ENCODE results near the gene FAM8A1. TPM values are rescaled to one million over a fixed set of nuclear protein-coding genes. Genes with fewer than 3 reads are reported as not detected.
A peak's percentile ranks its signal among the peaks of the same experiment; 100 is the strongest.

FAM8A1 gene
- total and polyA plus RNA-seq, 7 donors, result 10.2 to 47.2 (median 17.4) TPM

DNA sequence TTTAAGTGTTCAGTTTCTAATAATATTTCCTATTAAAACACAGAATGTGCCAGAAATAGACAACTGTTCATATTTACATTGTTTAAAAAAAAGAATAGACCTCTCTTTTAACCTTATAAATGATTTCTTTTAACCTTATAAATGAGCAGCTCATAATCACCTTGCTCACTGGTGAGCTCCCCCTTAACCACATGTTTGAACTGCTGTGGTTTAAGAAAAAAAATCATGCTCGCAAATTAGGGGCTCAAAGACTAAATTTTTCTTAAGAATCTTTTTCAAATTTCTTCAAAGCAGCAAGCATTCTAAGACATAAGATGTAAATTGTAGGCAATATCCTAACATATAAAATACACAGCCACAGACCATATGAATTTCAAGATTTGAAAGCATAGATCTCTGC is 32.8 kb downstream of the FAM8A1 start:
- 88 to 97% (median 92%) methylated on average over 1 of the region's 1 CpG for WGBS, 3 donors
- intact Hi-C loops (cut with DNase I), result loop anchor here in 1 of 2 donors (10.0 kb wide), 1 partner anchor 152 kb away; no protein-coding TSS in a partner anchor
- no peaks in the 10 kb centered on the region for H3K9me3 ChIP-seq
- peaks cover 9 to 94% of the 10 kb centered on the region in 2 donors for H3K36me3 ChIP-seq (ENCODE audit: insufficient read depth in 1 of 2, low read depth in 1 of 2)
- DNase-seq (no peak), ATAC-seq (no peak)
- H3K27me3 ChIP-seq (ENCODE audit: insufficient read depth in 3 of 3, low read length in 2 of 3), result no peaks in the 10 kb centered on the region
- peaks cover 6% of the 10 kb centered on the region for H3K4me1 ChIP-seq
- TF ChIP-seq CTCF (IDR thresholded peaks at IDR 0.05), result no peak
- H3K27ac ChIP-seq, result no peak overlapping the region
- H3K4me3 ChIP-seq, result no peak overlapping the region

DNA sequence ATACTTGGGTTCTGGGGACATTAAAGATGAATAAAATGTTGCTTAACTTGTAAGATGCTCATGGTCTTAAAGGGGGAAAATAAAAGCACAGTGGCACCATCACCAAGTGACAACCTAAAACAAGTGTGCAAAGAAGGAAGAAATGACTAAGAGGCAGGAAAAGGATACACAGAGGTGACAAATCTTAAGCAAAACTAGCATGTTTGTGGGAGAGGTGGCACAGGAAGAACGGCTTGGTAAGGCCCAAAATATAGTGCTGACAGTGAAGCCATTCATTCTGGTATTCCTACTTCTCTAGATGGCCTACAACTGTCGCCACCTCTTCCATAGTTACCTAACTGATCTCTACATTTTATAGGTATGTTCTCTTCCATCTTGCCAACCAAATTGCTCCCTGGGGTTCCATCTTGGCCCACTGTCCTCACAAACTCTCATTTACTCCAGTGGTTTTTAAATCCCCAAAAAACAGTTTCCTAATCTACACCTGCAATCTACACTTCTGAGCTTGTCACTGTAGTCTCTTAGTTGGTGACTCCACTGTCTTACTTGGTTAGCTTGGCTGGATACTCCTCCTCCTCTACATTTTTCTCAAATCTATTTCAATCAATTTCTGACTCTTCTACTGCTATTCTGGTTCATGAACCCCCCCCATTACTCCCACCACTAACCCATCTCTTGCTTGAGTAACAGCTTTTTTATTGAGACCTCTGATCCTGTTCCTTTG is 33.5 kb downstream of the FAM8A1 start:
- H3K4me3 ChIP-seq, result no peak overlapping the region
- no peak for TF ChIP-seq CTCF (IDR thresholded peaks at IDR 0.05)
- ATAC-seq (peak in 1 of 4 donors; percentile 25), DNase-seq (no peak)
- no peaks in the 10 kb centered on the region for H3K27me3 ChIP-seq (ENCODE audit: insufficient read depth in 3 of 3, low read length in 2 of 3)
- H3K9me3 ChIP-seq, result no peaks in the 10 kb centered on the region
- peaks cover 9 to 94% of the 10 kb centered on the region in 2 donors for H3K36me3 ChIP-seq (ENCODE audit: insufficient read depth in 1 of 2, low read depth in 1 of 2)
- 87 to 95% (median 93%) methylated on average over 2 of the region's 2 CpGs for WGBS, 3 donors
- H3K27ac ChIP-seq, result no peak overlapping the region
- H3K4me1 ChIP-seq, result peaks cover 8% of the 10 kb centered on the region
- intact Hi-C loops (cut with DNase I), result loop anchor here in 1 of 2 donors (10.0 kb wide), 1 partner anchor 151 kb away; no protein-coding TSS in a partner anchor

GRCh38 chr6:17635568-17635967 is 35.5 kb downstream of the FAM8A1 start:
- no peak for TF ChIP-seq CTCF (IDR thresholded peaks at IDR 0.05)
- DNase-seq, result no peak
- Histone ChIP-seq H3K4me1 (peaks cover 6% of the 10 kb centered on the region), H3K36me3 (ENCODE audit: insufficient read depth in 1 of 2, low read depth in 1 of 2) (peaks cover 6 to 94% of the 10 kb centered on the region in 2 donors), H3K4me3 (no peak overlapping the region), H3K27me3 (ENCODE audit: insufficient read depth in 3 of 3, low read length in 2 of 3) (no peaks in the 10 kb centered on the region), H3K9me3 (no peaks in the 10 kb centered on the region), H3K27ac (no peak overlapping the region)
- intact Hi-C loops (cut with DNase I), result loop anchor here in 1 of 2 donors (10.0 kb wide), 1 partner anchor 149 kb away; no protein-coding TSS in a partner anchor
- ATAC-seq, result no peak
- 97 to 99% (median 99%) methylated on average over 4 of the region's 4 CpGs for WGBS, 3 donors

GRCh38 chr6:17638212-17638715 is 38.2 kb downstream of the FAM8A1 start:
- no peak overlapping the region for H3K4me3 ChIP-seq
- no peaks in the 10 kb centered on the region for H3K9me3 ChIP-seq
- TF ChIP-seq CTCF (IDR thresholded peaks at IDR 0.05), result no peak
- H3K27me3 ChIP-seq (ENCODE audit: insufficient read depth in 3 of 3, low read length in 2 of 3), result no peaks in the 10 kb centered on the region
- peak overlapping the region; percentile 3 for H3K27ac ChIP-seq
- peaks cover 6 to 94% of the 10 kb centered on the region in 2 donors for H3K36me3 ChIP-seq (ENCODE audit: insufficient read depth in 1 of 2, low read depth in 1 of 2)
- H3K4me1 ChIP-seq, result peaks cover 6% of the 10 kb centered on the region
- intact Hi-C loops (cut with DNase I), result loop anchor here in 1 of 2 donors (10.0 kb wide), 1 partner anchor 147 kb away; no protein-coding TSS in a partner anchor
- 45 to 51% (median 48%) methylated on average over 2 of the region's 2 CpGs for WGBS, 3 donors
- no peak for ATAC-seq
- no peak for DNase-seq

Data from psoas muscle (tissue), 8 donors.